HL-60 (cell line): ENCODE data around the gene WFS1.

Source experiments
- DNase-seq, 2 experiments: peaks; one replicate each; pipeline ENCODE4 v3.0.0-alpha.2; 2010 to 2020; ENCODE audit warnings: low read depth in 1 of 2, low spot score in 1 of 2
- H3K27ac ChIP-seq: fragments of 250-450 bp; sonication (Bioruptor Pico); replicated peaks from 2 replicates; pipeline ENCODE4 v1.5.1; 2020; ENCODE audit warnings: mild to moderate bottlenecking, moderate library complexity
- H3K27me3 ChIP-seq: fragments of 250-450 bp; sonication (Bioruptor Pico); 2 replicates; pipeline ENCODE4 v1.5.1; 2021; ENCODE audit warnings: mild to moderate bottlenecking, moderate library complexity; ENCODE audit not compliant: insufficient read depth, poor library complexity, severe bottlenecking
- H3K4me3 ChIP-seq: replicated peaks from 2 replicates; pipeline ENCODE4 v1.5.1; 2011; ENCODE audit warnings: mild to moderate bottlenecking, control low read depth, low read length; ENCODE audit not compliant: insufficient read depth
- CTCF ChIP-seq: IDR thresholded peaks from one replicate; pipeline ENCODE4 v1.5.1; 2011; ENCODE audit warnings: low read length, control low read depth, inconsistent platforms; ENCODE audit not compliant: insufficient read depth
- GABPA ChIP-seq: IDR thresholded peaks from 2 replicates; pipeline ENCODE4 v1.6.1; 2012; ENCODE audit warnings: low read depth
- POLR2AphosphoS5 ChIP-seq: IDR thresholded peaks from 2 replicates; pipeline ENCODE4 v1.6.1; 2012; ENCODE audit warnings: low read depth
- REST ChIP-seq: IDR thresholded peaks from 2 replicates; pipeline ENCODE4 v1.6.1; 2012; ENCODE audit warnings: low read depth; ENCODE audit not compliant: insufficient replicate concordance
- SPI1 ChIP-seq: IDR thresholded peaks from 2 replicates; pipeline ENCODE4 v1.6.1; 2012; ENCODE audit warnings: low read depth, mild to moderate bottlenecking, borderline replicate concordance

The WFS1 gene

GRCh38 chr4:6279582-6280289, 10.1 kb downstream of the WFS1 start:
- Histone ChIP-seq H3K27ac (no peak overlapping the region), H3K4me3 (no peak overlapping the region), H3K27me3 (no peaks in the 10 kb centered on the region)
- no peak for TF ChIP-seq SPI1
- no peak for TF ChIP-seq REST
- no peak for TF ChIP-seq CTCF
- TF ChIP-seq GABPA, result no peak
- TF ChIP-seq POLR2AphosphoS5, result no peak
- DNase-seq, result no peak

- no peak overlapping the region for H3K4me3 ChIP-seq
- TF ChIP-seq SPI1, result no peak
- TF ChIP-seq GABPA, result no peak
- no peak for DNase-seq
- no peak overlapping the region for H3K27ac ChIP-seq
- H3K27me3 ChIP-seq, result no peaks in the 10 kb centered on the region
Measured at GRCh38 chr4:6280365-6280996, 10.8 kb downstream of the WFS1 start.

- no peak for DNase-seq
- H3K27ac ChIP-seq, result no peak overlapping the region
- no peak overlapping the region for H3K4me3 ChIP-seq
- TF ChIP-seq REST, result no peak
- no peak for TF ChIP-seq CTCF
- no peak for TF ChIP-seq GABPA
- no peak for TF ChIP-seq SPI1
- no peak for TF ChIP-seq POLR2AphosphoS5
- H3K27me3 ChIP-seq, result no peaks in the 10 kb centered on the region
Measured at GRCh38 chr4:6281436-6282313, 12.0 kb downstream of the WFS1 start.

- Histone ChIP-seq H3K4me3 (no peak overlapping the region), H3K27ac (no peak overlapping the region), H3K27me3 (no peaks in the 10 kb centered on the region)
- TF ChIP-seq GABPA, result no peak
- no peak for DNase-seq
Measured at GRCh38 chr4:6282314-6282771, 12.7 kb downstream of the WFS1 start.
